Sigmoid colon (tissue), 3 donors: ENCODE results near the gene DIS3L2.

Experiments used
- CTCF ChIP-seq, 4 experiments: fragments of 450-650 bp in 3 of 4; fragments of 200-600 bp in 1 of 4; IDR thresholded peaks; one replicate each; pipeline ENCODE4 v1.5.1; 2016 to 2019; ENCODE audit warnings: antibody characterized with exemption in 4 of 4, mild to moderate bottlenecking in 3 of 4, moderate library complexity in 2 of 4
- POLR2A ChIP-seq, 2 donors: fragments of 450-650 bp; IDR thresholded peaks; one replicate each; pipeline ENCODE4 v1.6.1; 2016; ENCODE audit warnings: antibody characterized with exemption in 2 of 2, mild to moderate bottlenecking in 2 of 2, moderate library complexity in 2 of 2

- no peak for TF ChIP-seq POLR2A (IDR thresholded peaks at IDR 0.05)
- no peak for TF ChIP-seq CTCF (IDR thresholded peaks at IDR 0.05)
Measured at GRCh38 chr2:232124309-232124708, 162.8 kb downstream of the DIS3L2 start.
